ENCODE results near the gene FBXL4.

GRCh38 chr6:98947411-98948292, at the start of gene FBXL4:
- TF ChIP-seq CTCF (conservative IDR thresholded peaks at IDR 0.05 in 1 of 2, IDR thresholded peaks at IDR 0.05 in 1 of 2; ENCODE audit: extremely low read depth in 1 of 2, insufficient read depth in 1 of 2, low read depth in 1 of 2, low read length in 2 of 2) (no peak), EZH2 (IDR thresholded peaks at IDR 0.05; ENCODE audit: borderline replicate concordance, low read length) (no peak)

All from mammary epithelial cell (primary cell).